H9 (cell line): ENCODE measurements around the gene TIGD2. TPM values are rescaled to one million over a fixed set of nuclear protein-coding genes. Genes with fewer than 3 reads are reported as not detected.

Experiments used
- DNase-seq: peaks from one replicate; pipeline ENCODE4 v3.0.0-alpha.2; 2017
- H2AFZ ChIP-seq: one replicate; pipeline ENCODE4 v1.6.1; 2013; ENCODE audit warnings: mild to moderate bottlenecking, low read length, control low read depth, moderate library complexity
- H2AK5ac ChIP-seq: 2 replicates; pipeline ENCODE4 v1.6.1; 2013; ENCODE audit warnings: low read length, control low read depth, mixed read lengths; ENCODE audit not compliant: insufficient read length
- H2BK120ac ChIP-seq: one replicate; pipeline ENCODE4 v1.6.1; 2013; ENCODE audit warnings: low read depth, mild to moderate bottlenecking, low read length, control low read depth, inconsistent platforms; ENCODE audit not compliant: poor library complexity, severe bottlenecking
- H2BK12ac ChIP-seq: 2 replicates; pipeline ENCODE4 v1.6.1; 2013; ENCODE audit warnings: low read length, control low read depth, mixed read lengths, low read depth; ENCODE audit not compliant: insufficient read length
- H2BK15ac ChIP-seq: 2 replicates; pipeline ENCODE4 v1.6.1; 2013; ENCODE audit warnings: low read depth, low read length, control low read depth
- H2BK20ac ChIP-seq: one replicate; pipeline ENCODE4 v1.6.1; 2013; ENCODE audit warnings: low read depth, mild to moderate bottlenecking, low read length, control low read depth, inconsistent platforms; ENCODE audit not compliant: poor library complexity, severe bottlenecking
- H2BK5ac ChIP-seq: 2 replicates; pipeline ENCODE4 v1.6.1; 2013; ENCODE audit warnings: low read length, control low read depth, mixed read lengths; ENCODE audit not compliant: insufficient read length
- H3K14ac ChIP-seq: 2 replicates; pipeline ENCODE4 v1.6.1; 2013; ENCODE audit warnings: low read length, control low read depth; ENCODE audit not compliant: insufficient read depth
- H3K18ac ChIP-seq: 2 replicates; pipeline ENCODE4 v1.6.1; 2013; ENCODE audit warnings: low read depth, mild to moderate bottlenecking, mixed read lengths, low read length, control low read depth; ENCODE audit not compliant: insufficient read length
- H3K23ac ChIP-seq: 2 replicates; pipeline ENCODE4 v1.6.1; 2013; ENCODE audit warnings: low read length, control low read depth, mixed read lengths, low read depth; ENCODE audit not compliant: insufficient read length
- H3K23me2 ChIP-seq: 2 replicates; pipeline ENCODE4 v1.6.1; 2013; ENCODE audit warnings: low read depth, mild to moderate bottlenecking, mixed read lengths, low read length, control low read depth; ENCODE audit not compliant: insufficient read length, poor library complexity, severe bottlenecking
- H3K27ac ChIP-seq: 2 replicates; pipeline ENCODE4 v1.5.1; 2013; ENCODE audit warnings: low read length, control low read depth, mixed read lengths, low read depth; ENCODE audit not compliant: insufficient read length
- H3K27me3 ChIP-seq: 2 replicates; pipeline ENCODE4 v1.6.1; 2013; ENCODE audit warnings: low read length, control low read depth, inconsistent platforms; ENCODE audit not compliant: insufficient read depth
- H3K4ac ChIP-seq: 2 replicates; pipeline ENCODE4 v1.6.1; 2013; ENCODE audit warnings: low read depth, mild to moderate bottlenecking, control low read depth, inconsistent platforms, low read length, moderate library complexity
- H3K4me1 ChIP-seq: 2 replicates; pipeline ENCODE4 v1.6.1; 2013; ENCODE audit warnings: low read length, control low read depth, inconsistent platforms; ENCODE audit not compliant: insufficient read depth
- H3K4me2 ChIP-seq: 2 replicates; pipeline ENCODE4 v1.6.1; 2013; ENCODE audit warnings: low read length, control low read depth, mixed read lengths; ENCODE audit not compliant: insufficient read length, insufficient read depth
- H3K56ac ChIP-seq: 2 replicates; pipeline ENCODE4 v1.6.1; 2013; ENCODE audit warnings: low read depth, mild to moderate bottlenecking, mixed read lengths, low read length, control low read depth; ENCODE audit not compliant: insufficient read length
- H3K79me1 ChIP-seq: 2 replicates; pipeline ENCODE4 v1.6.1; 2013; ENCODE audit warnings: low read depth, mild to moderate bottlenecking, moderate library complexity, low read length, control low read depth, inconsistent platforms; ENCODE audit not compliant: insufficient read depth, poor library complexity, severe bottlenecking
- H3K79me2 ChIP-seq: 2 replicates; pipeline ENCODE4 v1.6.1; 2013; ENCODE audit warnings: low read length, control low read depth, inconsistent platforms; ENCODE audit not compliant: insufficient read depth
- H3K9ac ChIP-seq: 2 replicates; pipeline ENCODE4 v1.6.1; 2013; ENCODE audit warnings: low read length, control low read depth, mixed read lengths; ENCODE audit not compliant: insufficient read length; ENCODE audit errors: extremely low read depth
- H3K9me3 ChIP-seq: one replicate; pipeline ENCODE4 v1.6.1; 2013; ENCODE audit warnings: low read depth, low read length, inconsistent platforms; ENCODE audit not compliant: control insufficient read depth
- H3T11ph ChIP-seq: one replicate; pipeline ENCODE4 v1.6.1; 2013; ENCODE audit warnings: mild to moderate bottlenecking, low read length, control low read depth, inconsistent platforms
- H4K20me1 ChIP-seq: one replicate; pipeline ENCODE4 v1.6.1; 2013; ENCODE audit not compliant: control insufficient read depth, insufficient read length, insufficient read depth
- H4K5ac ChIP-seq: 2 replicates; pipeline ENCODE4 v1.6.1; 2013; ENCODE audit warnings: low read depth, mild to moderate bottlenecking, mixed read lengths, low read length, control low read depth; ENCODE audit not compliant: insufficient read length
- H4K8ac ChIP-seq: replicated peaks from 2 replicates; pipeline ENCODE4 v1.6.1; 2013; ENCODE audit warnings: low read length, control low read depth, mixed read lengths, low read depth; ENCODE audit not compliant: insufficient read length
- H4K91ac ChIP-seq: 2 replicates; pipeline ENCODE4 v1.6.1; 2013; ENCODE audit warnings: low read depth, mild to moderate bottlenecking, moderate library complexity, mixed read lengths, low read length, control low read depth; ENCODE audit not compliant: insufficient read length
- H3K27ac Mint-ChIP-seq, 3 experiments: 2 replicates in 2 of 3; 3 replicates in 1 of 3; pipeline ENCODE4 v1.8.0; 2020 to 2021; ENCODE audit warnings: mixed read lengths in 3 of 3, mild to moderate bottlenecking in 1 of 3, moderate library complexity in 1 of 3
- H3K27me3 Mint-ChIP-seq: 2 replicates; pipeline ENCODE4 v1.8.0; 2021; ENCODE audit warnings: low read depth, mild to moderate bottlenecking, moderate library complexity, mixed read lengths
- H3K36me3 Mint-ChIP-seq, 3 experiments: 2 replicates in 2 of 3; 3 replicates in 1 of 3; pipeline ENCODE4 v1.8.0; 2020 to 2021; ENCODE audit warnings: low read depth in 3 of 3, mixed read lengths in 3 of 3; ENCODE audit not compliant: insufficient read depth in 1 of 3
- H3K4me1 Mint-ChIP-seq, 2 experiments: 2 replicates each; pipeline ENCODE4 v1.8.0; 2020; ENCODE audit warnings: mixed read lengths in 2 of 2
- H3K4me3 Mint-ChIP-seq, 2 experiments: 2 replicates in 1 of 2; 3 replicates in 1 of 2; pipeline ENCODE4 v1.8.0; 2020 to 2021; ENCODE audit warnings: mild to moderate bottlenecking in 2 of 2, mixed read lengths in 2 of 2, moderate library complexity in 1 of 2
- H3K9me3 Mint-ChIP-seq, 2 experiments: 2 replicates in 1 of 2; 3 replicates in 1 of 2; pipeline ENCODE4 v1.8.0; 2020; ENCODE audit warnings: mild to moderate bottlenecking in 2 of 2, mixed read lengths in 2 of 2, moderate library complexity in 1 of 2
- WGBS: extraction: QIAGEN DNeasy Blood & Tissue Kit; methylation state at CpG from one replicate; pipeline ENCODE4 v1.1.7; 2013; ENCODE audit warnings: missing lambda C conversion rate, low lambda C conversion rate, mixed read lengths; ENCODE audit not compliant: insufficient read length; ENCODE audit errors: extremely low coverage; 5-methylcytosine and 5-hydroxymethylcytosine counted together
- total RNA-seq: library from RNA; stranded (reverse); gene quantifications from 2 replicates; pipeline ENCODE4 v1.2.1, GENCODE V29; 2021
- TF ChIP-seq, protein P1 (sequence below): fragments of 200-600 bp; sonication (generic); conservative IDR thresholded peaks from 3 replicates; pipeline ENCODE4 v1.8.0; 2021; ENCODE audit warnings: antibody characterized with exemption, mild to moderate bottlenecking

TIGD2 gene
- total RNA-seq, 1 experiment from 2014 or later = 10.4 TPM

DNA sequence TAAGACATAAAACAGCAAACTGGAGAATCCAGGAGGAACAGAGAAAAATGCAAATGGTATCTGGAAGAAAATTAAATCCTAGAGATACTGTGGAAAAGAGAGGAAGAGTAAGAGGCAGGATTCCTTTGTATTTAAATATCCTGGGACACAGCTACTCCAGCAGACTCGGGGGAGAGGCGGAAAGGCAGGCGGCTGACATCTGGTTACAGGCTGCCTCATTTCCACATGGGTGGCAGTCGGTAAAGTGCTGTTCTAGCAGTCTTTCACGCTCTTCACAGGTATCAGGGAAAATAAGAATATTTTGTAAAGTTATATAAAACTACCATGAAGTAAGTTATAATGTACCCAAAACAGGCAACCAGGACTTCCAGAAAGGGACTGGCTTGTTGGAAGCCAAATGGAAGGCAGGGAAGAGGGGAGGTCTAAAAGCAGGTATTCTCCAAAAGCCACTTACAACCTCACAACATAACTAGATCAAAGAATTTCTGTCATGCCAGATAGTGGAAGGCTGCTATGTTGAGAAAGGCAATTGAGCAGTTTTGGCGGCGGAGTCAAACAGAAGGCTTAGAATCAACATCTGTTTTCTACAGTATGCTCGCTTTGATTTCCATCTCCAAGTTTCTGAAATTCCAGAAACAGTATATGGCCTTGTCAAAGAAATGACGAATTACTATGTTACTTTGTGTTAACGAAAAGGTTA, 1.3 kb upstream of the TIGD2 start:
- peaks cover 10% of the 10 kb centered on the region for H3K23me2 ChIP-seq
- H2AFZ ChIP-seq = no peak overlapping the region
- no peak overlapping the region for H2BK5ac ChIP-seq
- peaks cover 2% of the 10 kb centered on the region for H4K20me1 ChIP-seq
- no peak for DNase-seq
- H4K8ac ChIP-seq = no peak overlapping the region
- no peaks in the 10 kb centered on the region for H3K4me1 ChIP-seq
- no peak overlapping the region for H2BK15ac ChIP-seq
- H2AK5ac ChIP-seq = no peak overlapping the region
- Mint-ChIP-seq H3K36me3 (peaks cover 7 to 27% (median 10%) of the 10 kb centered on the region in 3 experiments), H3K4me3 (peak overlapping the region; percentile 83 to 86), H3K9me3 (peaks cover 8% of the 10 kb centered on the region in 2 experiments; a peak in 4 of 5 replicates), H3K27ac (no peak overlapping the region), H3K4me1 (peaks cover 20 to 22% of the 10 kb centered on the region in 2 experiments), H3K27me3 (peaks cover 46% of the 10 kb centered on the region)
- no peak overlapping the region for H3K9ac ChIP-seq
- no peaks in the 10 kb centered on the region for H3K79me2 ChIP-seq
- TF ChIP-seq, protein P1, sequence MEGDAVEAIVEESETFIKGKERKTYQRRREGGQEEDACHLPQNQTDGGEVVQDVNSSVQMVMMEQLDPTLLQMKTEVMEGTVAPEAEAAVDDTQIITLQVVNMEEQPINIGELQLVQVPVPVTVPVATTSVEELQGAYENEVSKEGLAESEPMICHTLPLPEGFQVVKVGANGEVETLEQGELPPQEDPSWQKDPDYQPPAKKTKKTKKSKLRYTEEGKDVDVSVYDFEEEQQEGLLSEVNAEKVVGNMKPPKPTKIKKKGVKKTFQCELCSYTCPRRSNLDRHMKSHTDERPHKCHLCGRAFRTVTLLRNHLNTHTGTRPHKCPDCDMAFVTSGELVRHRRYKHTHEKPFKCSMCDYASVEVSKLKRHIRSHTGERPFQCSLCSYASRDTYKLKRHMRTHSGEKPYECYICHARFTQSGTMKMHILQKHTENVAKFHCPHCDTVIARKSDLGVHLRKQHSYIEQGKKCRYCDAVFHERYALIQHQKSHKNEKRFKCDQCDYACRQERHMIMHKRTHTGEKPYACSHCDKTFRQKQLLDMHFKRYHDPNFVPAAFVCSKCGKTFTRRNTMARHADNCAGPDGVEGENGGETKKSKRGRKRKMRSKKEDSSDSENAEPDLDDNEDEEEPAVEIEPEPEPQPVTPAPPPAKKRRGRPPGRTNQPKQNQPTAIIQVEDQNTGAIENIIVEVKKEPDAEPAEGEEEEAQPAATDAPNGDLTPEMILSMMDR = no peak
- H3K23ac ChIP-seq = no peak overlapping the region
- no peak overlapping the region for H2BK20ac ChIP-seq
- no peak overlapping the region for H2BK120ac ChIP-seq
- whole genome bisulfite sequencing = no CpG with 5 or more reads among the region's 10 CpGs
- no peak overlapping the region for H3K27ac ChIP-seq
- no peak overlapping the region for H3K14ac ChIP-seq
- no peak overlapping the region for H2BK12ac ChIP-seq
- H3K18ac ChIP-seq = no peak overlapping the region
- no peaks in the 10 kb centered on the region for H3K79me1 ChIP-seq
- no peak overlapping the region for H3K4ac ChIP-seq
- no peak overlapping the region for H3T11ph ChIP-seq
- H3K4me2 ChIP-seq = peak overlapping the region; percentile 94
- peaks cover 4% of the 10 kb centered on the region for H3K9me3 ChIP-seq
- H3K56ac ChIP-seq = no peak overlapping the region
- H3K27me3 ChIP-seq = peaks cover 9% of the 10 kb centered on the region; the same call in 1 of the 2 replicates
- no peak overlapping the region for H4K91ac ChIP-seq
- no peak overlapping the region for H4K5ac ChIP-seq
